Hematopoietic multipotent progenitor cell treated with erythropoietin and hydrocortisone succinate and interleukin-3 and kit ligand, for 17 days (in vitro differentiated cells): ENCODE data around the gene SHF.

Experiments
- DNase-seq: peaks from one replicate; pipeline ENCODE4 v3.0.0-alpha.2; 2015; ENCODE audit warnings: low spot score

SHF gene

GRCh38 chr15:45122719-45123118 lies 65.0 kb downstream of the SHF start:
- DNase-seq, result no peak

- DNase-seq, result no peak
Observed at GRCh38 chr15:45121706-45122417, 65.9 kb downstream of the SHF start.

GRCh38 chr15:45121020-45121419 lies 66.7 kb downstream of the SHF start:
- no peak for DNase-seq

GRCh38 chr15:45120081-45120972 lies 67.4 kb downstream of the SHF start:
- DNase-seq, result no peak

GRCh38 chr15:45118996-45119395 lies 68.8 kb downstream of the SHF start:
- DNase-seq, result no peak

GRCh38 chr15:45118131-45118588 lies 69.6 kb downstream of the SHF start:
- DNase-seq, result peak; percentile 64

GRCh38 chr15:45117308-45118130 lies 70.2 kb downstream of the SHF start:
- DNase-seq, result no peak
